NCI-H82 treated with DMSO at 0.1 percent for 48 hours (cell line): ENCODE measurements around the gene CCDC137.

Source experiments
- DNase-seq: peaks from one replicate; lab custom pipeline; 2025; ENCODE audit not compliant: unreplicated experiment; lab: John Stamatoyannopoulos, UW

The CCDC137 gene

DNA sequence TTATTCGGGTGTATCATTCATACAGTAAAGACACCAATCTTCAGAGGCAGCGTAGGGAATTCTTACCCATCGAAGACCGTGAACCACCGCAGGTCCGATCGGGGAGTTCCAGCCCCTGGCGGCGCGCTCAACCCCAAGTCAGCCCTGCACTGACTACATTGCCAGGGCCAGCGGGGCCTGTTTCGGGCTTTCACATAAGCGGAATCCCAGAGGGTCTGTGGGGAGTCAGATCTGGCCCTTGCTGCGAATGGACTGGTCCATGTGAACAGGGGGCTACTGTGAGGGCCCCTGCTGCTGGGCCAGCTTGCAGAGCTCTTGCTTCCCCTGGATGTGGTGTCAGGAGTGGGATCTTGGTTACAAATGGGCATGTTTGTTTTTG, 17.8 kb upstream of the CCDC137 start:
- DNase-seq: no peak

DNA sequence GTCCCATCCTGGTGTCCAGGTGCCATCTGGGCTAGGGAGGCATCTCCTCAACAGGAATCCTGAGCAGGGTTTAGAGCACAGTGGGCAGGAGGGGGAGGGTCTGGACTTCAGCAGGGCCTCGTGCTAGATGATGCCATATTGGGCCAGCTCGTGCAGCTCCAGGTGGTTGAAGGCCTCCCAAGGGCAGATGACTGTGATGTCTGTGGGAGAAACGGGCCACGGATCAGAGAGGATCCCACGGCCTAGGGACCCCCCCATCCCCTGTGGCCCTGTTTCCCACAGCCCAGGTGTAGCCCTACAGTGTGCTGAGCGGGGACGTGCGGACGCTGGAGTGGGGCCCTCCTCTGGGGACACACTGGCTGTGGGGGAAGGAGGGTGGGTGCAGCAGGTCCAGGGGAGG, 15.6 kb upstream of the CCDC137 start:
- DNase-seq: no peak

DNA sequence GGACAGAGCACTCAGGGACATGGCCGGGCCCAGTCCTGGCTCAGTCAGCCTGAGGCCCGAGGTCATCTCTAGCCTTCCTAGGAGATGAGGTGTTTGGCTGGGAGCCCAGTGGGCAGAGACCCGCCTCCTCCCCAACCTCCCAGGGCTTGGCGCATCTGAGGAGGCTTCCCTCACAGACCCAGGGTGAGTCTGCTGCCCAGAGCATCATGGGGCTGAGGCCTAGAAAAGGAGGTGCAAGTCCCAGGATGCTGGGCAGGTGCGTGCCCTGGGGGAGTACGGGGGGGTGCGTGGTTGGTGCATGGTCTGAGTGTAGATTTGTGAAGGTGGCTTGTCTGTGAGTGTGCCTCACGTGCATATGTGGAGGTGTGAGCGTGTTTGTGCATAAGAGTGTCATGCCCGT, 14.8 kb upstream of the CCDC137 start:
- DNase-seq: no peak

DNA sequence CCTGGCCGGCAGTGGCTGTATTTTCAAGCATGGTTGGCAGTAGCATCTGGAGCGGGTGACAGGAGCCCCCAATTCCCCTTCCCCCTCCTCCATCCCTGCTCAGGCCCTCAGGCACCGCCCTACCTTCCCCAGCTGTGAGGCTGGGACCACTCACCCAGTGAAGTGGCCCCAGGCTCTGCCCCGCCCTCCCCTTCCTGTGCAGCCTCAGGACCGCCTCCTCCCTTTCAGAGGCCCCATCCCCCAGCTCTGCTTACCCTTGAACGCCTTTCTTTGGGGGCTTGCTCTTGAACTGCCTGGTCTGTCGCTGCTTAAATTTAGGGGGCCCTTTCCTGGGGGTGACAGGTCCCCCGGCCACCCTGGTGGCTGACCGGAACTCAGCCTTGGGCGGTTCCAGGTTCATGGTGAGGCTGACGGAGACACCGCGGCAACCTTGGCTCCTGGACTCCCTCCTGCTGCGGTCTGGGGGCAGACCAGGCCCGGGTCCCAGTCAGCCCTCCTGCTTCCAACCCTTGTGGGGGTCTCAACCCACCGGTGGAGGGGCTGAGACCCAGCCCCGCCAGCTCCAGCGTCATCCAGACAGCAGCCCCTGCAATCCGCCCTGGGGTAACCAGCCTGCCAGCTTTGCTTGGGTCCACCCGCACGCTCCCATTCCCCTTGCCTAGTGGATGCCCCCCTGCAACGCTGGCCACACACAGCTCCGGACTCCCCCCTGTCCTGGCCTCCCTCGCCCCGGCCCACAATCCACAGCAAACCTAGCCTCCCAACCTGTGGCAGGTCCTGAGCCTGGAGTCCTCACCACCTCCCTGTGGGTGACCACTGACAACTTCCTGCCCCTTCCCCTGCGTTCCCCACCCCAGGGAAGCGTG, 13.4 kb upstream of the CCDC137 start:
- peak; percentile 8 for DNase-seq

DNA sequence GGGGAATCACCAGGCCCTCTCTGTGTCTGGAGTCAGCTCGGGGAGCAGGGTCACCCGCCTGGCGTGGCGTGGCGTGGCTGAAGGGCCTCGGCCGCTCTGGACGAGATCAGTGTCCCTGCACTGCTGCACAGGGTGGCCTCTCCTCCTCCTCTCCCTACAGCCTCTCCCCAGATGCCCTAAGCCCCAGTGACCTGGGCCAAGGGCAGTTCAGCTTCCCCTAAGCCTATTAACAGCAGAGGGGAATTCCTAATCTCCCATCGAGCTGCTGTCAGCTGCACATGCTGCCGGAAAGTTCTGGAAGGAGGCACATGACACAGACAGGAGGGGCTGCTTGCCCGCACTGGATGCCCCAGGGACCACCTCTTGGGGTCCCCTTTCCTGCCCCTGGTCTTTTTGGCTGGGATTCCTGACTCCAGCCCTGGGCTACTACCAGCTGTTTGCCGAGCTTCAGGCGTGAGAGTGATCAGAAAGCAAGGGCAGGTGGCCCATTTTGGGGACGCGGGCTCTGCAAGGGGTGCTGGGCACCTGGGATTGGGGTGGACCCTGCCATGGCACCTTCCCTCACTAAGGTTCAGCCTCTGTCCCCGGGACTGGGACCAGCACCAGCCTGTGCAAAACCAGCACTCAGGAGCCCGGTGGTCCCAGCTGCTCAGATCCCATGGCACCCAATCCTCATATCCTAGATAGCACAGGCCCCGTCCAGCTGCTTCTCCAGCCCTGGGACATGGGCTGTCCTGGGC, 11.0 kb upstream of the CCDC137 start:
- peak; percentile 90 for DNase-seq

DNA sequence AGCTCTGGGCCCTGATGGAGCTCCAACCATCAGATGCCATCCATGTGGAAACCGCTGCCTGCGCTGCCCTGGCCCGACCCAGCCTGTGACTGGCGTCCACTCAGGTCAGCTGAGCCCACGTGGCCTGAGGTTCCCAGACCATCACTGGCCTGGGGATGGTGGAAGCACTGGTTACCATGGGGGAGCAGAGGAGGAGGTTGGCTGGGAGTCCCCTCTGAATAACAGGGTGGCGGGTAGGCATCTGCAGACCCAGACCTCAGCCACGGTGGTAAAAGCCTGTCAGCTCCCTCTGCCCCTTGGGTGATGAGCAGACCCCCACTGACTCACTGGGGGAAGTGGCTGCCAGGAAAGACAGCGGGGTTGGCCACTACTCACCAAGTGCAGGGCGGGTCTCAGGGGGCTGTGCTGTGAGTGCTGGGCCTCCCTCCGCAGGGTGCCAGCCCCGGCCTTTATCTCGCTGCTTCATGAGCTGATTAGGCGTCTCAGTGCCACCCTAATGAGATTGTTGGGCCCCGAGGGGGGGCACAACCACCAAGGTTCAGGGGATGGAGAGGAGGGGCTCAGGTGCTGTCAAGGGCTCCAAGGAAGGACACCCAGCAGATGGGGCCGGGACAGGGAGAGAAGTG, 10.3 kb upstream of the CCDC137 start, which contains the start of gene PDE6G:
Gene PDE6G, minus strand, starts transcription at position 425 of the 626 bp plus-strand sequence. CDS start 3,237 bp downstream, outside the sequence.
- DNase-seq: peak; percentile 93

DNA sequence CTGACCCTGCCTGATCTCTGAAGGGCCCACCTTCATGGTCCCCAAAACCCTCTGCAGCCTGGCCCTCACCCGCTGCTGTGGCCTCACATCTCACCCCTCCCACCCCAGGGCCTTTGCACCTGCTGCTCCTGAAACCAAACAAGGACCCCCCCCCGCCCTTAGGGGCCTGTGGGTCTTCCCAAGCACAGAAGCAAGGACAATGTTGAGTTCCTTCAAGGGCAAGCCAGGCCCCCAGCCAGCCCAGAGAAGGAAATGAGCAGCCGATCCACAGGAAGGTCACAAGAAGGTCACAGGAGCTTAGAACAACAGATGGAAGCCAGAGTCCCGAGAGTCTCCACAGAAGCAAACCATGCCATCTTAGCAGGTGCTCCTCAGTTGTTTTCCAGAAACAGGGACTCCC, 9.7 kb upstream of the CCDC137 start:
- peak; percentile 74 for DNase-seq

DNA sequence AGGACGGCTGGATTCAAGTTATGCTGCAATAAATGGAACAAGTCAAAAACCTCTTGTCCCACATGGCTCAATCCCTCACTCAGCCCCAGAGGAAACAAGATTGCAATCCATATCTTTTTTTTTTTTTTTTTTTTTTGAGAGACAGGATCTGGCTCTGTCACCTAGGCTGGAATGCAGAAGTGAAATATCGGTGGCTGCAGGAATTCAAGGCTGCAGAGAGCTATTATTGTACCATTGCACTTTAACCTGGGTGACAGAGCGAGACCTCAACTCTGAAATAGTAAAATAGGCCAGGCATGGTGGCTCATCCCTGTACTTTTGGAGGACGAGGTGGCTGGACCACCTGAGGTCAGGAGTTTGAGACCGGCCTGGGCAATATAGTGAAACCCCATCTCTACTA, 7.5 kb upstream of the CCDC137 start:
- no peak for DNase-seq

DNA sequence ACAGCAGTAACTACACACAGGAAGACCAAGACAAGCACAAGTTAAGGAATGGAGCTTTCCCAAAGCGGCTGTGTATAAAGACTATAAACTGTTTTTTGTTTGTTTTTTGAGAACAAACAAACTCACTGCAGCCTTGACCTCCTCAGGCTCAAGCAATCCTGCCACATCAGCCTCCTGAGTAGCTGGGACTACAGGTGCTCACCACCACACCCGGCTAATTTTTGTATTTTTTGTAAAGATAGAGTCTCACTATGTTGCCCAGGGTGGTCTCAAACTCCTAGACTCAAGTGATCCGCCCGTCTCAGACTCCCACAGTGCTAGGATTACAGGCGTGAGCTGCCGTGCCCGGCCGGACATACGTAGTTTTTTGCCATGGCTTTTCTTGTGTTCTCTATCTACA, 6.1 kb upstream of the CCDC137 start:
- no peak for DNase-seq

DNA sequence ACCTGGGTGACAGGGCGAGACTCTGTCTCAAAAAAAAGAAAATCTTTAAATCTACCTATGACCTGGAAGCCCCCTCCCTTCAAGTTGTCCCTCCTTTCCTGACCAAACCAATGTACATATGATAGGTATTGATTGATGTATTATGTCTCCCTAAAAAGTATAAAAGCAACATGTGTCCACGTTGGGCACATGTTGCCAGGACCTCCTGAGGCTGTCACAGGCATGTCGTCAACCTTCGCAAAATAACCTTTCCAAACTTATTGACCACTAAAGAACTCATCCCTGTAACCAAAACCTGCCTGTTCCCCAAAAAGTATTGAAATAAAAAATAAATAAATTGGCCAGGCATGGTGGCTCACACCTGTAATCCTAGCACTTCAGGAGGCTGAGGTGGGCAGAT, 4.5 kb upstream of the CCDC137 start:
- DNase-seq: no peak

DNA sequence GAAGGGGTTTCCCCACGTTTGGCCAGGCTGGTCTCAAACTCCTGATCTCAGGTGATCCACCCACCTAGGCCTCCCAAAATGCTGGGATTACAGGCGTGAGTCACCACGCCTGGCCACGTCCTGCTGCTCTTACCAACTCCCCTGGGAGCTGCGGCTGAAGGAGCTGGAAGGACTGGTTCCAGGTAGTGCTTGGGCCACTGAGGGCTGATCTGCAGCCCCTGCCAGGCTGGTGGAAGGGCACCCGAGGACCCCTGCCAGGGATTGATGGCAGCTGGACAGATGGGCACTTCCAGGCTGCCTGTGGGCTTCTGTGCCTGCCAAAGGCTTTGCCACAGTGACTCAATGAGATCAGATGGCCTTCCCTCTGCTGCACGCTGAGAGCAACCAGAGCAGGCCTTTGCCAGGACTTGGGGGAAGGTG, 2.5 kb upstream of the CCDC137 start:
- DNase-seq: no peak

DNA sequence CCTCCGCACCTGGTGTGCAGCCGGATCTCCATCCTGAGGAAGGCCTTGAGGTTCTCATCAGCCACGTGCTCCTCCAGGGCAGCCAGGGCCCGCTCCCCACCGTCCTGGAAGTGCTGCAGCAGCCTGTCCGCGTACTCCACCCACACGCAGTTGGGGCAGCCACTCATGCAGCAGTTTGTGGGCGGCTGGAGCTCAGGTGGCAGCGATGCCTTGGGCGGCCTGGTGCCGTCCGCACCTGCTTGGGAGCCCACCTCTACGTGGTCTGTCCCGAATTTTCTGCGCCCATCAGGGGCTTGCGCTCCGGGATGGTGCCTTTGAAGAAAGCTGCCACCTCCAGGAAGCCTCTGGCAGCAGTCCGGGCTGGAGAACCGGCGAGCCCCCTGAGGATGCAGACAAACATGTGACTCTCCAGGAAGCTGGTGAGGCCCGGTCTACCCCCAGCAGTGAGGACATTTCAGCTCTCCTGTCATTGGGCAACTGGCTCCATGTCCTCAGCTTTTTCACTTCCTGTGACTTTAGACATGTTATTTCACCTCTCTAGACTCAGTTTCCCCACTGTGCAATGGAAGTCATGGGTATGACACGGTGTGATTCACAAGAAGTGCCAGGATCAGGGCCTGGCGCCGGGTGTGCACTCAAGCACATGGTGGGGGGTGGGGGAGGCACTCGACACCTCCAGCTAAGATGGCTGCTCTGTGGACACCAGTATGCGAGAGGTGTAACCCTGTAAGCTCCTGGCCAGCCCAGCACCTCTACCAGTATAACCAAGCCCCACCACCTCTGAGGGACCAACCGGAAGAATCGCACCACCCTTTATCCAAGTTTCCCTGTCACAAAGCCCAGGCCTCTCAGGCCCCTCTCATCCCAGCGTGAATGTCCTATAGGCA, 1.1 kb upstream of the CCDC137 start:
- DNase-seq: no peak

DNA sequence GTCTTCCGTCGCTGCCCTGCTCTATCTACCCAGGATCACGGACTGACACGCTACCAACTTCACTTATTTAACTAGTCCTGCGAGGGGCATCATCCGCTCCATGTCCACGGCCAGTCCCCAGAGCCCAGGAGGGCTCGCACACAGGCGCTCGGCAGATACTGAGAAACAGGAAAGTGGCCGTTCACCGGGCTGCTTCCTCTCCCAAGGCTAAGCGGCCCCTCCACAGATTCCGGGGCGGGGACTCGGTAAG, 520 bp upstream of the CCDC137 start:
- DNase-seq: no peak

DNA sequence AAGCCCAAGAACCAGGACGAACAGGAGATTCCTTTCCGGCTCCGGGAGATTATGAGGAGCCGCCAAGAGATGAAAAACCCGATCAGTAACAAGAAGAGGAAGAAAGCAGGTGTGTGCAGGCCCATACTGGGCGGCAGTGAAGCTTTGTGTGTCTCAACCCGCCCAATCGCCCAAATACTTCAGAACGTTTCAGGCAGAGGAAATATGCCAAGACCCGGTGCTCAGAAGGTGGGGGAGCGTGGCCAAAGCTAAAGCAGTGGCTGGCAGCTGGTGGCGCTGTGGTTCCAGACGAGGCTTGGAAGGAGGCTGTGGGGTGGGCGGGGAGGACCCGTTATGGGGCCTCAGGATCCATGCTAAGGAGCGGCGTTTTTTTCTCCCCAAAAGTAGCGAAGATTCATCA, 1.2 kb downstream of the CCDC137 start:
- DNase-seq: no peak

DNA sequence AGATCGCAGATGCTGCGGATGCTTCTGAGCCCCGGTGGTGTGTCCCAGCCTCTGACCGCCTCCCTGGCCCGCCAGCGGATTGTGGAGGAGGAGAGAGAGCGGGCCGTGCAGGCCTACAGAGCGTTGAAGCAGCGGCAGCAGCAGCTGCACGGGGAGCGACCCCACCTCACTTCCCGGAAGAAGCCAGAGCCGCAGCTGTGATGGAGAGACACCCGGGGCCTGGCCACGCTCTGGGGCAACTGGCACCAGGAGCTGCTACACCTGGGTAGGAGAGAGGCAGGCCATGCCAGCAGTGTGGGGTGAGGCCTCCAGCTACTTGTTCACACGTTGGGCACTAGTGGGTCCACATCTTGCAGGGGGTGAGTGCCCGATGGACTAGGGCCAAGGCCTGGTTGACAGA, 6.0 kb downstream of the CCDC137 start:
- no peak for DNase-seq

DNA sequence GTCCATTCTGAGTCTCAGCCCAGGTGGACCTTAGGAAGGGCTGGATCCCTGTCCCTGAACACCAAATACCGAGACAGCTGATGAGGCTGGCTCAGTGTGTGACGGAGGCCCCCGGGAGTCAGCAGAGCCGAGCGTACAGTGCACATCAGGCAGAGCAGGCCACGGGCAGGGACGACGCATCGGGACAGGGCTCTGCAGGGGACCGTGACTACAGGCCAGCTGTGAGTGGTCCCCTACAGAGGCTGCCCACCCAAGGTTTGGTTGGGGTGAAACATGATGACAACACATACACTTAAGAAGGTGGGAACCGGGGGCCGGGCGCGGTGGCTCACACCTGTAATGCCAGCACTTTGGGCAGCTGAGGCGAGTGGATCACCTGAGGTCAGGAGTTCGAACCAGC, 6.4 kb downstream of the CCDC137 start:
- DNase-seq: no peak

DNA sequence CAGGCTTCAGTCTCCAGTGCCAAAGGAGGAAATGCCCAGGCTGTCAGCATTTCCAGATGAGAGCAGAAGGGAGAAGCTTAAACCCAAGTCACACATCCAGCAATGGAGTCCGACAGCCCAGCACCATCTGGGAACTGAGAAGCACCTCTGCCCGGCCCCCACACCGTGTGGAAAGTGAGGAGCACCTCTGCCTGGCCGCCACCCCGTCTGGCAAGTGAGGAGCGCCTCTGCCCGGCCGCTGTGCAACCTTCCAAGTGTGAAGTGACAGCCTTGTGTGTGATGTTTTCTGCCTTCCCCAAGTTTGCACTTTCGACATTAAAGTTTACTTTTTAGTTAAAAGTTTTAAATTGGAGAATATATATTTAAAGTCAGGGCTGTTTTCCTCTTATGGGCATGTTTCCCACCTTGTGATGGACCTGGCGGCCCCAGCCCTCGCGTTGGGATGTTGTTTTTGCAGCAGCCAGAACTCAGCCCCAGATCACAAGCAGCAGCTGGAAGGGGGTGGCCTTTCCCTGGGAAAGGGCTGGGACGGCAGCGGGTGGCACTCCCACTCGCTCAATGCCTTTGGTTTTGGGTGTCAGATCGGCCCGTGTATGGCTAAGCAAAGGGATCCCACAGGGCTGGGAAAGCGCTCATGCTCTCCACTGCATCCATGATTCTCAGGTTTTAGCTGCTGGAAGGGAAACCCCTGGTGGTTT, 7.2 kb downstream of the CCDC137 start:
- DNase-seq: no peak

DNA sequence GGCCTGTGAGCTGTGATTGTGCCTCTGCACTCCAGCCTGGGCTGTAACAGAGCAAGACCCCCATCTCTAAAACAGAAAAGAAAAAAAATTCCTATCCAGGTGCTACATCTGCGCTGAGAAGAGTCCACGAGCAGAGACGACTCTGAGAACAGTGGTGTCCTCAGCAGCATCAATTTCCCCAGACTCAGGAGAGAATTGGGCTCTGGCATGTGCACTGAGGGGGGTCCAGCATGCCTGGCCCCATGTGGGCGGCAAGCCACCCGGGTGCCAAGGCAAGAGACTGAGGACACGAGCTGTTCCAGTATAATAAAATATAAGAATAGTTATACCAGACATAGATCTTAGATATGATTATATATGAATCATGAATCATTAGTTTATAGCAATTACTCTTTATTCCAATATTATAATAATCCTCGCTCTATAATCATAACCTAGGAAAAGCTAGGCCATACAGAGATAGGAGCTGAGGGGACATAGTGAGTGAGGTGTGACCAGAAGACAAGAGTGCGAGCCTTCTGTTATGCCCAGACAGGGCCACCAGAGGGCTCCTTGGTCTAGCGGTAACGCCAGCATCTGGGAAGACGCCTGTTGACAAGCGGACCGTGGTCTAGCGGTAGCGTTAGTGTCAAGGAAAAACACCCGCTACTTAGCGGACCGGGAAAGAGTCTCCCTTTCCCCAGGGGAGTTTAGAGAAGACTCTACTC, 9.1 kb downstream of the CCDC137 start:
- DNase-seq: peak; percentile 9

DNA sequence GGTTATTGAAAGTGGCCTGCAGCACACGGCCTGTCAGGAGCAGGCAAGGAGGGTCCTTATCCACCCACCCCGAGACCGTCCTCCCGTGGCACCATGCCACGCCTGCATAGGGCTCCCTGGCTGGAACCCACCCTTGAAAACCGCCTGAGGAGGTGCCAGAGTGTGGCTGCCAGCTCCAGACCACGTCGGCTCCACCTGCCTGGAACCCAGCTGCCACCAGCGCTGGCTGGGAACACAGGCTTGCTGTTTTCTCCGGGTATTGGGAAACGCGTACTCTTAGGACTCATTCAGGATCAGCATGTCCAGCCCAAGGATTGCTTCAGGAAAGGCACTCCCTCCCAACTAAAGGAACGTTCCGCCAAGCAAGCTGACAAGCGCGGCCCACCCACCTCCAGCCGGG, 10.4 kb downstream of the CCDC137 start:
- no peak for DNase-seq

DNA sequence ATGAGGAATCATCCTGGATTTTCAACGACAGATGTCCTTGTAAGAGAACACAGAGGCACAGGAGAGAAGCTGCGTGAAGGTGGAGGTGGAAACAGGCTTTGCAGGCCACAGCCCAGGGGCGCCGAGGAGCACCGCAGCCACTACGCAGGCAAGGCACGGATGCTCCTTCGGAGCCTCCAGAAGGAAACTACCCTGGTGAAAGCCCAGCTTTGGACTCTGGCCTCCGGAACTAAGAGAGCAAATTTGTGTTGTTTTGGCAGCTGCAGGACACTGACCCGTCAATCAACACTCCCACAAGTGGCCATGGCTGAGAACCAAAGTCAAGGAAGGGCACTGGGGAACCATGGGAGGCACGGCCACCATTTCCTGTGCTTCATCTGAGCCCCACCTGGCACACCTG, 13.6 kb downstream of the CCDC137 start:
- DNase-seq: no peak
